ENCODE measurements around the gene TMEM18.

TMEM18 gene

GRCh38 chr2:633371-633770, 43.8 kb downstream of the TMEM18 start:
- no peak for DNase-seq

GRCh38 chr2:632471-632870, 44.7 kb downstream of the TMEM18 start:
- no peak for DNase-seq

- DNase-seq = no peak
These were observed 45.5 kb downstream of the TMEM18 start for GRCh38 chr2:631741-632140.

- no peak for DNase-seq
These were observed 46.5 kb downstream of the TMEM18 start for GRCh38 chr2:630451-631320.

GRCh38 chr2:629961-630360, 47.2 kb downstream of the TMEM18 start:
- no peak for DNase-seq

- DNase-seq = no peak
These were observed 48.6 kb downstream of the TMEM18 start for GRCh38 chr2:628651-629050.

- no peak for DNase-seq
These were observed 49.2 kb downstream of the TMEM18 start for GRCh38 chr2:627926-628560.

- no peak for DNase-seq
These were observed 49.9 kb downstream of the TMEM18 start for GRCh38 chr2:627340-627709.

- no peak for DNase-seq
These were observed 50.5 kb downstream of the TMEM18 start for GRCh38 chr2:626491-627339.

- no peak for DNase-seq
These were observed 51.5 kb downstream of the TMEM18 start for GRCh38 chr2:625415-626333.

GRCh38 chr2:624551-625347, 52.5 kb downstream of the TMEM18 start:
- DNase-seq = no peak

GRCh38 chr2:624096-624495, 53.1 kb downstream of the TMEM18 start:
- DNase-seq = no peak

GRCh38 chr2:623130-623922, 53.9 kb downstream of the TMEM18 start:
- no peak for DNase-seq

GRCh38 chr2:622357-622756, 54.8 kb downstream of the TMEM18 start:
- DNase-seq = no peak

- no peak for DNase-seq
These were observed 55.7 kb downstream of the TMEM18 start for GRCh38 chr2:621303-622099.

- DNase-seq = no peak
These were observed 56.5 kb downstream of the TMEM18 start for GRCh38 chr2:620471-621302.

- no peak for DNase-seq
These were observed 57.2 kb downstream of the TMEM18 start for GRCh38 chr2:620004-620403.

GRCh38 chr2:618422-618990, 58.7 kb downstream of the TMEM18 start:
- DNase-seq = no peak

GRCh38 chr2:618005-618404, 59.2 kb downstream of the TMEM18 start:
- DNase-seq = no peak

Measured in activated CD4-positive, CD25-positive, alpha-beta regulatory T cell treated with anti-CD3 and anti-CD28 coated beads, Interleukin-2, amount 50 U/mL, for 72 hours (primary cell).